Measurements from ENCODE around the gene FKBP8.

Gene FKBP8

GRCh38 chr19:18501351-18501750 lies 42.0 kb downstream of the FKBP8 start:
- no peak for DNase-seq

GRCh38 chr19:18500799-18501198 lies 42.6 kb downstream of the FKBP8 start:
- DNase-seq, result no peak

- DNase-seq, result no peak
These were observed 43.0 kb downstream of the FKBP8 start for GRCh38 chr19:18500376-18500775.

- no peak for DNase-seq
These were observed 44.2 kb downstream of the FKBP8 start for GRCh38 chr19:18499055-18499775.

- DNase-seq, result no peak
These were observed 46.5 kb downstream of the FKBP8 start for GRCh38 chr19:18496980-18497256.

GRCh38 chr19:18496167-18496979 lies 47.0 kb downstream of the FKBP8 start:
- no peak for DNase-seq

- DNase-seq, result no peak
These were observed 48.0 kb downstream of the FKBP8 start for GRCh38 chr19:18495204-18495911.

GRCh38 chr19:18494267-18494607 lies 49.1 kb downstream of the FKBP8 start:
- DNase-seq, result no peak

- DNase-seq, result no peak
These were observed 49.7 kb downstream of the FKBP8 start for GRCh38 chr19:18493440-18494266.

- DNase-seq, result no peak
These were observed 51.1 kb downstream of the FKBP8 start for GRCh38 chr19:18491995-18492953.

GRCh38 chr19:18490728-18491127 lies 52.6 kb downstream of the FKBP8 start:
- DNase-seq, result no peak

GRCh38 chr19:18489627-18490184 lies 53.7 kb downstream of the FKBP8 start:
- no peak for DNase-seq

- no peak for DNase-seq
These were observed 54.3 kb downstream of the FKBP8 start for GRCh38 chr19:18488838-18489626.

GRCh38 chr19:18488403-18488723 lies 55.0 kb downstream of the FKBP8 start:
- no peak for DNase-seq

GRCh38 chr19:18487576-18488402 lies 55.6 kb downstream of the FKBP8 start:
- no peak for DNase-seq

- no peak for DNase-seq
These were observed 56.6 kb downstream of the FKBP8 start for GRCh38 chr19:18486746-18487145.

GRCh38 chr19:18484992-18485391 lies 58.4 kb downstream of the FKBP8 start:
- no peak for DNase-seq

- peak; percentile 43 for DNase-seq
These were observed 60.1 kb downstream of the FKBP8 start for GRCh38 chr19:18483119-18483890.

Data from DMS153 (cell line).